ENCODE results near the gene HAND2. TPM values are rescaled to one million over a fixed set of nuclear protein-coding genes. Genes with fewer than 3 reads are reported as not detected.

The HAND2 gene
- total RNA-seq, 1 donor, result not detected

DNA sequence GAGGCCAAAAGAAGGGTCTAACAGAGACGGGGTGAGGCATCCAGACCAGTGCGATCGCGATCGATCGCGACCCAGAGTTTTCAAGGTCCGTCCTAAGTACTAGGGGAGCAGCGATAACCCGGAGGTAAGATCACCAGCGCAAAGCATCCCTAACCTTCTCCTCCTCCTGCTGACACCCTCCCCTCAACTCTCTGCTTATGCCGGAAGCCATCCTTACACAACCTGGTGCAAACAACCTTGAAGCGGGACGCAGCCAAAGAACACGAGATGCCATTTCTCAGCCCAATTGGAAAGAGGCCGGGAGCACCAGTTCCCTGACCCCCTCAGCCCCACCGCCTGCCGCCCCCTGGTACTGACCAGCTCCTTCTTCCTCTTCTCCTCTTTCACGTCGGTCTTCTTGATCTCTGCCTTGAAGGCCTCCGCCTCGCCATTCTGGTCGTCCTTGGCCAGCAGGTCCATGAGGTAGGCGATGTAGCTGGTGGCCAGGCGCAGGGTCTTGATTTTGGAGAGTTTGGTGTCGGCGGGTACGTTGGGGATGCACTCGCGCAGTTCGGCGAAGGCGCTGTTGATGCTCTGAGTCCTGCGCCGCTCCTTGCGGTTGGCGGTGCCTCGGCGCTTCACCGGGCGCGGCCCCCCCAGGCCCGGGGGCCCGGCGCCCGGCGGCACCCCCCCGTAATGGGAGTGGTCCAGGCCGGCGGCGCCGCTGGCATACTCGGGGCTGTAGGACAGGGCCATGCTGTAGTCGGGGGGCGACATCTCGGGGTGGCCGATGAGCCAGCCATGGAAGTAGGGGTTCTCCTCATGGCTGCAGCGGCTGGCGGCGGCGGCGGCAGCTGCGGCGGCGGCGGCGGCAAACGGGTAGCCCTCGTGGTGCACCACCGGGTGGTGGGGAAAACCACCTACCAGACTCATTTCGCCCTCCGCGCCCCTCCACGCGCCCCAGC, 1.4 kb downstream of the HAND2 start:
- peaks cover 10% of the 10 kb centered on the region for H3K4me1 ChIP-seq (ENCODE audit: insufficient read depth, low read length)
- no peak overlapping the region for H3K4me3 ChIP-seq (ENCODE audit: low read length)
- H3K9me3 ChIP-seq (ENCODE audit: low read depth, low read length), result no peaks in the 10 kb centered on the region
- peaks cover 95% of the 10 kb centered on the region for H3K27me3 ChIP-seq (ENCODE audit: insufficient read depth, low read length)

DNA sequence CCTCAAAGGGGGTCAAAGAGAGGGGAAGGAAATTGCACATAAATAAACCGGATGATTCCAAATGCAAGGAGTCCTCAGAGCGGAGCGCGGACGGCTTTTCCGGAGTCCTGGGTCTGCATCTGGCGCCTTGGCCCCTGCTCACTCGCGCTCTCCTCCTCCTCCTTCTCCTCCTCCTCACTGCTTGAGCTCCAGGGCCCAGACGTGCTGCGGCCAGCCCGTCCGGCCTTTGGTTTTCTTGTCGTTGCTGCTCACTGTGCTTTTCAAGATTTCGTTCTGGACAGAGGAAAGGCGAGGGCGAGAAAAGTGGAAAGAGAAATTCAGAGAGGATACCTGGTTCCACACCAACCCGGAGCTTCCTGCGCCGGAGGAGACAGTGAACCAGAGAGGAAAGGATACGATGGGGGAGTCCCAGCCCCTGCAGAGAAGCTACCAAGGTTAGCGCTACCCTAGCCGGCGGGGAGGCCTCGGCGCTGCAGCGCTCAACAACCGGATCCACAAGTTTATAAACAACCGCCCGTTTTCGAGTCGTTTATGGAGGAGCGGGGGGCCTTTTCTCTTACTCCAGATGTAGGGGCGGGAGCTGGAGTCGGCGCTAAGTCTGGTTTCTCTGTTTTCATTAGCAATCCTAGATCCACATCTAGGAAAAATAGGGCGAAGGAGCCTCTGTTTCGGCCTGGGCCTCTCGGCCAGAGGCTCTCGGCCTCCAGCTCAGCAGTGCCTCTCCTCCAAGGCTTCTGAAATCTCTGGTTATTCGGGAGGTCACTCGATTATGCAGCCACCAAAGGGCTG, 2.7 kb downstream of the HAND2 start:
- no peak overlapping the region for H3K4me3 ChIP-seq (ENCODE audit: low read length)
- no peaks in the 10 kb centered on the region for H3K9me3 ChIP-seq (ENCODE audit: low read depth, low read length)
- peaks cover 16% of the 10 kb centered on the region for H3K4me1 ChIP-seq (ENCODE audit: insufficient read depth, low read length)
- H3K27me3 ChIP-seq (ENCODE audit: insufficient read depth, low read length), result peaks cover 95% of the 10 kb centered on the region

DNA sequence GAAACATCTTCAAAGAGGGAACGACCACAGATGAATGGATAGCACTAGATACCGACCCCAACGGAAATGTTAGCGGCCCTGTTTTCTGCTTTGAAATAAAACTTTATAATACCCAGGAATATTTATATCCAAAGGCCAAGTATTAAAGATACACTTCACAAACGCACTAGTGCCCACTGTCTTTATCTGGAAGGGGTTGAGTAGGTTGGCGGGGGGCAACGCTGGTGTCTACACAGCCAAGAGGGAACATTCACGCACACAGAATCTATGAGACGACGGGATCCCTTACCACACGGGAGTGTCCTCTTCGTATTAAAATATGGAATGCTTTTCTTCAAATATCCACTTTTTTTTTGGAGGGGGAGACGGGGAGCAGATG, 3.3 kb downstream of the HAND2 start:
- H3K27me3 ChIP-seq (ENCODE audit: insufficient read depth, low read length), result peaks cover 95% of the 10 kb centered on the region
- no peaks in the 10 kb centered on the region for H3K9me3 ChIP-seq (ENCODE audit: low read depth, low read length)
- peaks cover 22% of the 10 kb centered on the region for H3K4me1 ChIP-seq (ENCODE audit: insufficient read depth, low read length)
- no peak overlapping the region for H3K4me3 ChIP-seq (ENCODE audit: low read length)

DNA sequence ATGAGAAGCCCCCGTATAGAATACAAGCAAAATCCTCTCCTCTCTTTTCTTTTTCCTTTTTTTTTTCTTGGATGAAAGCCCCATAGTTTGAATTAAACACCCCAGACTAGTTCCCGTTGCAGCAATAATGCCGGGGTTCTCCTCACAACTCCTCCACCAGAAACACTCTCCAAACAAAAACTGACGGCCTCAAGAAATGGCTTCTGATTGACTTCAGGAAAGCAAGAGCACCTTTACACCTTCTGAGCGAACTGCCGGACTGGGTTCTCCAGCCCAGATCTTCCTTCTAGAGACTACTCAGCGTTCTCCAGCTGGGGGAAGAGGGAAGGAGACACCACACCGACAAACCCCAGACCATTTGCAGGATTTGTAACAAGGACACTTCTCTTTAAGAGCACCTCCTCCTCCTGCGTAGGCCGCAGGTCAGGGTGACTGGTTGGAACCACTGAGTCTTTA, 4.0 kb downstream of the HAND2 start:
- peaks cover 23% of the 10 kb centered on the region for H3K4me1 ChIP-seq (ENCODE audit: insufficient read depth, low read length)
- H3K4me3 ChIP-seq (ENCODE audit: low read length), result no peak overlapping the region
- no peaks in the 10 kb centered on the region for H3K9me3 ChIP-seq (ENCODE audit: low read depth, low read length)

GRCh38 chr4:173525118-173526011, 4.7 kb downstream of the HAND2 start:
- Histone ChIP-seq H3K4me1 (ENCODE audit: insufficient read depth, low read length) (peaks cover 23% of the 10 kb centered on the region), H3K9me3 (ENCODE audit: low read depth, low read length) (no peaks in the 10 kb centered on the region), H3K4me3 (ENCODE audit: low read length) (no peak overlapping the region), H3K27me3 (ENCODE audit: insufficient read depth, low read length) (peaks cover 95% of the 10 kb centered on the region)

More for the DNA sequence above, 4.0 kb downstream of the HAND2 start:
- peaks cover 95% of the 10 kb centered on the region for H3K27me3 ChIP-seq (ENCODE audit: insufficient read depth, low read length)

DNA sequence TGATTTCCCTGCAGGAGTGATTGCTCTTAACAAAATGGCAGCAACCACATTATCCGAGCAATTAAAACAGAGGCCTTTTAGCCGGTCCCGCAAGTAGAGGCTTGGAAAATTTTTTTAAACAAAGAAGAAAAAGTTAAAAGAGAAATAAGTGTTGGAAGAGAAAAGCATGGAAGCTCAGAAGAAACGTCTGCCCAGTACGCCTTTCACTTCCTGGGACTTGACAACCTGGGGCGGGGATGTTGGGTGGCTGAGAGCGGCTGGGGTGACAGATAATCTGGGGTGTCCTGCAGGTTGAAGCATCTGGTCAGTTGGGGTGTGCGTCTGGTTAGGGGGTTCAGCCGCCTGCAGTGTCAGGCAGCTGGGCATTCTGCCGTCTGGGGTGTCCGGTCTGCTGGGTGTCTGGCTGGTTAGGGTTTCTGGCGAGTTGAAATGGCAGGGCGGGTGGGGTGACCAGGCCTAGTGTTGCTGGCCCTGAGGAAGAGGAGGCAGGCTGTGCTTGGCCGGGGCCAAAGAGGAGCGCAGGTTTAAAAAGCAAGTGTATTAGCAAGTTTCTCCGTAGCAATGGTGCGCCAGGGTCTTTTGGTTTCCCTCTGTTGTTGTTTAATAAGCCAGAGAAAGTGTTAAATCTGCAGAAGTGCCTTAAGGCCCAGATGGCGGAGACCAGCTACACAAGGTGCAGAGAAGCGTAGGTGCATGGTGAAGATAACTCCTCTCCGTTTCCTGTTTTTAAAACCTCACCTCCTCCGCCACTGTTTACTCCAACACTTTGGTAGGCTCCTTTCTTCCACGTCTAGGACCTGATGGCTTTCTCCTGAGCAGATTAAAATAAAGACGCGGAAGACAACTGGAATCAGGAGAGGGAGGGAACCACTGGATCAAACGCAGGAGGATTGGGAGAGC, 5.6 kb downstream of the HAND2 start:
- no peaks in the 10 kb centered on the region for H3K9me3 ChIP-seq (ENCODE audit: low read depth, low read length)
- peaks cover 16% of the 10 kb centered on the region for H3K4me1 ChIP-seq (ENCODE audit: insufficient read depth, low read length)
- no peak overlapping the region for H3K4me3 ChIP-seq (ENCODE audit: low read length)
- H3K27me3 ChIP-seq (ENCODE audit: insufficient read depth, low read length), result peaks cover 95% of the 10 kb centered on the region

- peaks cover 13% of the 10 kb centered on the region for H3K4me1 ChIP-seq (ENCODE audit: insufficient read depth, low read length)
- H3K4me3 ChIP-seq (ENCODE audit: low read length), result no peak overlapping the region
- H3K27me3 ChIP-seq (ENCODE audit: insufficient read depth, low read length), result peaks cover 100% of the 10 kb centered on the region
- no peaks in the 10 kb centered on the region for H3K9me3 ChIP-seq (ENCODE audit: low read depth, low read length)
Measured at GRCh38 chr4:173522951-173523395, 7.1 kb downstream of the HAND2 start.

GRCh38 chr4:173522160-173522950, 7.7 kb downstream of the HAND2 start:
- peaks cover 13% of the 10 kb centered on the region for H3K4me1 ChIP-seq (ENCODE audit: insufficient read depth, low read length)
- H3K4me3 ChIP-seq (ENCODE audit: low read length), result no peak overlapping the region
- no peaks in the 10 kb centered on the region for H3K9me3 ChIP-seq (ENCODE audit: low read depth, low read length)
- peaks cover 100% of the 10 kb centered on the region for H3K27me3 ChIP-seq (ENCODE audit: insufficient read depth, low read length)

GRCh38 chr4:173521467-173522159, 8.4 kb downstream of the HAND2 start:
- peaks cover 100% of the 10 kb centered on the region for H3K27me3 ChIP-seq (ENCODE audit: insufficient read depth, low read length)
- no peaks in the 10 kb centered on the region for H3K9me3 ChIP-seq (ENCODE audit: low read depth, low read length)
- peaks cover 13% of the 10 kb centered on the region for H3K4me1 ChIP-seq (ENCODE audit: insufficient read depth, low read length)
- no peak overlapping the region for H3K4me3 ChIP-seq (ENCODE audit: low read length)

GRCh38 chr4:173520921-173521466, 9.0 kb downstream of the HAND2 start:
- no peak overlapping the region for H3K4me3 ChIP-seq (ENCODE audit: low read length)
- peaks cover 100% of the 10 kb centered on the region for H3K27me3 ChIP-seq (ENCODE audit: insufficient read depth, low read length)
- no peaks in the 10 kb centered on the region for H3K9me3 ChIP-seq (ENCODE audit: low read depth, low read length)
- H3K4me1 ChIP-seq (ENCODE audit: insufficient read depth, low read length), result peaks cover 13% of the 10 kb centered on the region

DNA sequence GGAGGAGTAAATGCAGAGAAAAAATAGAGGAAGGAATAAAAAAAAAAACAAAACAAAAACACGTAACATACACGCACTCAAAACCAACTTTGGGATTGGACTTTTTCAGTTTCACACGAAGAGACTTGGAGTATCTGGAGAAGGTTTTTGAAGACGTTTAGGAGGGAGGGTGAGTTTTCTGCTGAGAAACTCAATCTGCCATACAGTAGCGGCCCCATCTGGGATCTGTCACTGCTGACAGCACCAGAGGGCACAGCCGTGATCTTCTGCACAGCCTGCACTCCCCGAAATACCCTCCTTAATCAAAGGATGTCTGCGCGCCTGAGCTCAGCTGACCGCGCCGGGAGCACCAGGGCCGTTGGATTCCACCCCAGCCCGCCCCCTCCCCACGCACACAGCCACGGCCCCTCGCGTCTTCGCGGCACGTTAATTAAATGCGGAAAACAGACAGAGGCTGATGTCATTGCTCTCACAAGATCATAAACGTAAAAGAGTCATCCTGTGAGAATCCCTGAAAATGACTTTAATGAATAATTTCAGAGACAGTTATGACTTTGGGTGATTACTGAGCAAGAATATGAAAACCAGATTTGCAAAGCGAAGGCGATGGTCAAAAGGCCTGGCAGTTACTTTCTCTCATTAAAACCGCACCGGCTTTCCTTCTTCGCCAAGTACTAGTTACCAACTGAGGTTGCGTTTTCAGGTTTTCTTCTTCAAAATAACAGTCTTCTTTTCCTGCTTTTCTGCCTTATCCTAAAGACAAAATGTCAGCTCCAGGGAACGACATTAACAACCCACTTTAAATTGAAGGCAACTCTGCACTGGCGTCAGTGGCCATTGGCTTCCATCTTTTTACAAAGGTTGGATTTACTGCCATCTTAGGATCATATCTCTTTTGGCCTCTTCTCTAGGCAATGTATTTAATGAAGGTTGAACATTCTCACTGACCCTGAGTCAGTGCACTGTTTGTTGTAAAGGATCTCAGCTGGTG, 10.6 kb downstream of the HAND2 start:
- H3K27me3 ChIP-seq (ENCODE audit: insufficient read depth, low read length), result peaks cover 100% of the 10 kb centered on the region
- no peak overlapping the region for H3K4me3 ChIP-seq (ENCODE audit: low read length)
- H3K4me1 ChIP-seq (ENCODE audit: insufficient read depth, low read length), result peaks cover 13% of the 10 kb centered on the region
- H3K9me3 ChIP-seq (ENCODE audit: low read depth, low read length), result no peaks in the 10 kb centered on the region
